ENCODE data around the gene PBX1. TPM values are rescaled to one million over a fixed set of nuclear protein-coding genes. Genes with fewer than 3 reads are reported as not detected.
"Not testable (repeated sequence)": the region's sequence is repeated elsewhere in the genome, so short reads cannot be mapped to it uniquely, and the experiment has no call there.

PBX1 gene
- total RNA-seq, 1 donor from 2014 or later: 44.2 TPM

- TF ChIP-seq CTCF (IDR thresholded peaks at IDR 0.05; ENCODE audit: unreplicated experiment): no peak
- Mint-ChIP-seq H3K27me3 (ENCODE audit: unreplicated experiment) (peaks cover 5% of the 10 kb centered on the region), H3K27ac (ENCODE audit: unreplicated experiment) (no peak overlapping the region), H3K9me3 (ENCODE audit: unreplicated experiment) (no peaks in the 10 kb centered on the region), H3K4me3 (ENCODE audit: unreplicated experiment) (no peak overlapping the region), H3K4me1 (ENCODE audit: unreplicated experiment) (peaks cover 15% of the 10 kb centered on the region), H3K36me3 (ENCODE audit: low read depth, unreplicated experiment) (no peaks in the 10 kb centered on the region)
- DNase-seq (ENCODE audit: low spot score): no peak
Observed at GRCh38 chr1:164602101-164602422, 43.1 kb downstream of the PBX1 start.

- Mint-ChIP-seq H3K9me3 (ENCODE audit: unreplicated experiment) (no peaks in the 10 kb centered on the region), H3K27ac (ENCODE audit: unreplicated experiment) (no peak overlapping the region), H3K4me3 (ENCODE audit: unreplicated experiment) (no peak overlapping the region), H3K27me3 (ENCODE audit: unreplicated experiment) (peaks cover 5% of the 10 kb centered on the region), H3K36me3 (ENCODE audit: low read depth, unreplicated experiment) (no peaks in the 10 kb centered on the region), H3K4me1 (ENCODE audit: unreplicated experiment) (peaks cover 15% of the 10 kb centered on the region)
- TF ChIP-seq CTCF (IDR thresholded peaks at IDR 0.05; ENCODE audit: unreplicated experiment): no peak
- no peak for DNase-seq (ENCODE audit: low spot score)
Observed at GRCh38 chr1:164602480-164603093, 43.6 kb downstream of the PBX1 start.

GRCh38 chr1:164603805-164604204 lies 44.8 kb downstream of the PBX1 start:
- H3K36me3 Mint-ChIP-seq (ENCODE audit: low read depth, unreplicated experiment); H3K4me3 Mint-ChIP-seq (ENCODE audit: unreplicated experiment); H3K27ac Mint-ChIP-seq (ENCODE audit: unreplicated experiment); H3K27me3 Mint-ChIP-seq (ENCODE audit: unreplicated experiment); H3K9me3 Mint-ChIP-seq (ENCODE audit: unreplicated experiment); DNase-seq (ENCODE audit: low spot score): not testable (repeated sequence)
- H3K4me1 Mint-ChIP-seq (ENCODE audit: unreplicated experiment): peaks cover 15% of the 10 kb centered on the region

GRCh38 chr1:164604541-164604940 lies 45.6 kb downstream of the PBX1 start:
- Mint-ChIP-seq H3K36me3 (ENCODE audit: low read depth, unreplicated experiment) (no peaks in the 10 kb centered on the region), H3K27me3 (ENCODE audit: unreplicated experiment) (peaks cover 3% of the 10 kb centered on the region), H3K27ac (ENCODE audit: unreplicated experiment) (no peak overlapping the region), H3K4me3 (ENCODE audit: unreplicated experiment) (no peak overlapping the region), H3K4me1 (ENCODE audit: unreplicated experiment) (peaks cover 13% of the 10 kb centered on the region), H3K9me3 (ENCODE audit: unreplicated experiment) (no peaks in the 10 kb centered on the region)
- DNase-seq (ENCODE audit: low spot score): no peak
- no peak for TF ChIP-seq CTCF (IDR thresholded peaks at IDR 0.05; ENCODE audit: unreplicated experiment)

GRCh38 chr1:164605254-164606091 lies 46.5 kb downstream of the PBX1 start:
- Mint-ChIP-seq H3K4me1 (ENCODE audit: unreplicated experiment) (peaks cover 13% of the 10 kb centered on the region), H3K27me3 (ENCODE audit: unreplicated experiment) (peaks cover 3% of the 10 kb centered on the region), H3K36me3 (ENCODE audit: low read depth, unreplicated experiment) (no peaks in the 10 kb centered on the region), H3K27ac (ENCODE audit: unreplicated experiment) (no peak overlapping the region), H3K4me3 (ENCODE audit: unreplicated experiment) (no peak overlapping the region), H3K9me3 (ENCODE audit: unreplicated experiment) (no peaks in the 10 kb centered on the region)
- DNase-seq (ENCODE audit: low spot score): no peak
- TF ChIP-seq CTCF (IDR thresholded peaks at IDR 0.05; ENCODE audit: unreplicated experiment): no peak
